Amniotic stem cell (primary cell): ENCODE data around the gene GLRX.
"Not testable (repeated sequence)": the region's sequence is repeated elsewhere in the genome, so short reads cannot be mapped to it uniquely, and the experiment has no call there.

Experiments used
- DNase-seq: peaks from one replicate; lab custom pipeline; 2025; lab: John Stamatoyannopoulos, UW

Gene GLRX

DNA sequence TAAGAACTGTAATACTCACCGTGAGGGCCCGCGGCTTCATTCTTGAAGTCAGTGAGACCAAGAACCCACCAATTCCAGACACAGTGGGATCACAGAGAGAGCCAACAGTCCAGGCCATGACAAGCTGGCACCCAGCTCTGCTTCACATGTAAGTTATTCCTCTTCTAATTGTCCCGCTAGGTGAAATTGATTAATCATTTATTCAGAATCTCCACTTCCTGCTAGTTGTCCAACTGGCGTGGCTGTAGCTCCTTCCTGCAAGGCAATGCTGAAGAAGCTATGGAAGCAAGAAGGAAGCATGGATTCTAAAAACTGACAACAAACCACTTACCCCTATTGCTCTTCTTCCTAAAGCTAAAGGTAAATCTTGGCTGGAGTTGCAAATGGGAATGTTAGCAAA is 30.0 kb upstream of the GLRX start:
- DNase-seq, result no peak

GRCh38 chr5:95851141-95851540 is 28.6 kb upstream of the GLRX start:
- DNase-seq, result not testable (repeated sequence)

DNA sequence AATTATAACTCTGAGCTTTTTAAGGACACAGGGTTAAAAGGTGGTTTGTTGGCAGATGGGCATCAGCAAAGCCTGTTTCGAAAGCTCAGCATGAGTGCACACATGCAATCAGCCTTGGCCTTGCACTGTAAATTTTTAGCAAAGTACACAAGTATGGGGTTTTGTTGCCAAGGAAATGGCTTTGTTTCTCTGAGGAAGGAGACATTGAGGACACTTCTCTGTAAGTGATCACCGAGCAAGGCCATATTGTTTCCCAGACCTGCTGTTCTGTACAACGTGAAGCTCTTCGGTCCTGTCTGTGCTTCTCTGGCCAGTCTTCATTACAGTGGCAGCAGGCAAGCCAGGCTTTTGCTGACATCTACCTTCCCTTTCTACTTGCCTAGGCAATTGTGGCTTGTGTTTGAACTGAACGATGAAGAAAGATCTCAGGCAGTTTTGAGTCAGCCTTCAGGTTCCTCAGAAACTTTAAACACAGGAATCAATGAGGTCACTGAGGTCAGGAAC is 27.9 kb upstream of the GLRX start:
- DNase-seq, result no peak

DNA sequence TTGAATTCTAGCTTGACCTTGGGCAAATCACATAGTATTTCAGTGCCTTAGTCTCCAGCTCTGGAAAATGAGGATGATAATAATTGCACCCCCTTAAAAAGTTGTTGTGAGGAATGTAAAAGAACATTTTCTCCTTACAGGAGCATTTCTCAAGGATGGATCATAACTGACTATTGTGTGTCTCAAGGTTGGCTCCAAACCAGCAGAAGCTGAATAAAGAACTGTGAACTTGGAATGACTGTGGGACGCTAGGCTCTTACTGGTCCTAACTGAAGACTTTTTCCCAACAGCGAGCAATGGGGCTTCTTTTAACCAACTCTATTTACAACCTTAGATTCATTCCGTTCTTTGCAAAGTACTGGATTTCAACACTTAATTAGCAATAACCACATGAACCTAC is 26.2 kb upstream of the GLRX start:
- DNase-seq, result no peak

DNA sequence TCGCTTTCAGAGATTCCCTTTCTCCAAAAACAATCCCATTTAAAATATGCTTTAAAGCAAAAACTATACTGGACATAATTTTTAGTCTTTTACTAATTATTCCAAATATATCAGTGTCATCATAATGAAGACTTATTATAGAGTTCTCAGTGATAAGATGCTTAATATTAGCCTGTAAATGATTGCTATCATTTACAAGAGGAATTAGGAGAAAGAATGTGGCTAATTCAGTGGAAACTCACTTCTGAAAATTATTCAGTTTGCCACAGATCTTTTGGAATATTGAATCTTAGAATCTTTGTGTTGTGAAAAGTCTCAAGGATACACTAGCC is 24.7 kb upstream of the GLRX start:
- no peak for DNase-seq

GRCh38 chr5:95846554-95847260 is 24.2 kb upstream of the GLRX start:
- DNase-seq, result peak; percentile 41

DNA sequence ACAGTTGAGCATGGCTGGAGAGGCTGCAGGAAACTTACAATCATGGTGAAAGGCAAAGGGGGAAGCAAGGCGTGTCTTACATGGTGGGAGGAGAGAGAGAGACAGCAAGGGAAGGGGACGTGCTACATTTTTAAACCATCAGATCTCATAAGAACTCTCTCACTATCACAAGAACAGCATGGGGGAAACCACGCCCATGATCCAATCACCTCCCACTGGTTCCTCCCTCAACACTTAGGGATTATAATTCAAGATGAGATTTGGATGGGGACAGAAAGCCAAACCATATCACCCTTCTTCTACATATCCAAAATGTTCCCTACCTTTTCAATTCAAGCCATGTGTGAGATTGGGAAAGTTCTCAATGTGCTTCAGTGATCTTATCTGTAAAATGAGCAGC is 22.9 kb upstream of the GLRX start:
- DNase-seq, result no peak

DNA sequence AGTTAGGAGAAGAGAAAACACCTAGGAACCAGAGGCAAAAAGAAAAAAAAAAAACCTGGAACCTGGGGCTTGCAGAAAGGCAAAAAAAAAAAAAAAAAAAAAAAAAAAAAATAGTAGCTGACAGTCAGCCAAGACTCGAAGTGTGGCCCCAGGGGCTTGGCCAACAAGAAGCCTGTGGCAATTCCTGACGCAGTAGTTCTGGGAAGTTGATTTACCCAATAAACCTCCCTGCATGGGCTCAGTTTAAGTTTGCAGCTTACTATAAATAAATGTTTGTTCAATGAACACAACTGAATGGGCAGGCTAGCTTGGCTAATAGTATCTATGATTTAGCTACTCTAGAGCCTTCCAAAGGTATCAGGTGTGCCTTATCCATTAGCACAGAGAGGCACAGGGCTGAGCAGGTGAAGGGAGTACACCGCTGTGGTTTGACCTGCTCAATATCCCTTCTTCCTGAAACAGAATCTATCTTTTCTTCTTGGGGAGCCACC is 21.3 kb upstream of the GLRX start:
- DNase-seq, result no peak

- no peak for DNase-seq
These were observed 20.5 kb upstream of the GLRX start for GRCh38 chr5:95842854-95843544.

- no peak for DNase-seq
These were observed 19.6 kb upstream of the GLRX start for GRCh38 chr5:95841914-95842812.

DNA sequence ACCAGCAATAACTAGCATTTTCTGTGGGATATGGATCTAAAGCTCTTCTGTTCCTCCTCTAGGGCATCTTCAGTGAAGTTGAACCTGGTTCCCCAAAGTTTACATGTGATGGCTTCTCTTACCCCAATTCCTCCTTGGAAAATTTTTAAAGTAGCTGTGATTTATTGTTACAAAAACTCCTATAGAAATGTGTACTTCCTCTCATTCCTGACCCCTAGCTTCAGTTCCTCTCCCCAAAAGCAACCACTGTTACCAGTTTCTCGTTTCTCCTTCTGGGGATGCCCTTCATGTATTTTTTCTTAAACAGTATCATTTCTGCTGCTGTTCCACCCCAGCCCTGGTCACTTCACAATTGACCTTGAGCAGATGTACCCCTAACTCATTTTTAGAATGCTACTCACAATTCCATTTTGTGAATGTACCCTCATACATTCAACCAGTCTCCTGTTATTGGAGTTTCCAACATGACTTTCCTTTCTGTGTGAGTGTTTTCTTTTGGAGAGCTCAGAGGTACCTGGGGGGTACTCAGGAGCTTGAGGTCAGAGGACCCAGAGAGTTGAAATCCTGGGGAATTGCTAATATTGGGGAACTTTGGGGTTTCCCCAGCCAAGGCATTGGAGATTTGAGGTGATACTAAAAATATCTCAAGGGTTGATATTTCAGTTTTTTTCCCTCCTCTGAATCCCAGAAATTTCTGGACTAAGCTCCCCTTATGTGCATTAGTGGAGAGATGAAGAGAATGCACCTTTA is 18.6 kb upstream of the GLRX start:
- no peak for DNase-seq

DNA sequence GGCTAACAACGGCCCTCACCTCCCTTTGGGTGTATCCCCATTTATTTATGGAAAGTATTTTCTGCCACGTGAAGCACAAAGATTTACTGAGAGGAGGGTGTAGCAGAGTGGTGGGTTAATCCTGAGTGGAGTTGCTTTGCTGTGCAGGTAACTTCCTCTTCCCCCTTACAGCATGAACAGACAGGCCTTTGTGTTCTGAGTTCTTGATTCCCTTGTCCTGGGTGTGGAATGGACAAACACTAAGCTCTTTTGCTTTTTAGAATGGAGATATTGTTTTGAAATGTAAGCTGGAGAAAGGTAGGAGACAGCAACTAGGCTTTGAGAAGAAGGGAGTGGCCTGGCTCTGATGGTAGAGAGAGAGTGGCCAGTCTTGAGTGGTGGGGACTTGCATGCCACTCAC is 17.1 kb upstream of the GLRX start:
- no peak for DNase-seq

GRCh38 chr5:95838556-95838955 is 16.0 kb upstream of the GLRX start:
- no peak for DNase-seq

GRCh38 chr5:95838001-95838520 is 15.5 kb upstream of the GLRX start:
- no peak for DNase-seq

- no peak for DNase-seq
These were observed 15.0 kb upstream of the GLRX start for GRCh38 chr5:95837492-95837891.

- not testable (repeated sequence) for DNase-seq
These were observed 14.4 kb upstream of the GLRX start for GRCh38 chr5:95836971-95837370.

DNA sequence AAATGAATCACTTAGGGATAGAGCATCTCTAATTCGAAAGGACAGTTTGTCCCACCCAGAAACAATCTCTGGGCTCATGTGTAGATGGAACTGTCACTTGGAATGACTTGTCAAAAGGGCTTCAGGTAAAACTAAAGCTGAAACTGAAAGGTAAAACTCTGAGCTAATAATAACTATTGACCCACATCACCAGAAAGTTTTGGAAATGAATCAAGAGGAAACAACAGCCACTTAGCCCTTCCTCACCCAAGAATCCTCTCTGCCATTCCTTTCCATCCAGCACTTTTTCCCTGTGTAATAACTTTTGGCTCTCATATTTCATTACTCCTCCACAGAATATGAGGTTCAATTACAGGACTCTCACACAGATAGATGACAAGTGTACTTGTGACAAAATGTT is 14.0 kb upstream of the GLRX start:
- no peak for DNase-seq

GRCh38 chr5:95835682-95836385 is 13.3 kb upstream of the GLRX start:
- no peak for DNase-seq

DNA sequence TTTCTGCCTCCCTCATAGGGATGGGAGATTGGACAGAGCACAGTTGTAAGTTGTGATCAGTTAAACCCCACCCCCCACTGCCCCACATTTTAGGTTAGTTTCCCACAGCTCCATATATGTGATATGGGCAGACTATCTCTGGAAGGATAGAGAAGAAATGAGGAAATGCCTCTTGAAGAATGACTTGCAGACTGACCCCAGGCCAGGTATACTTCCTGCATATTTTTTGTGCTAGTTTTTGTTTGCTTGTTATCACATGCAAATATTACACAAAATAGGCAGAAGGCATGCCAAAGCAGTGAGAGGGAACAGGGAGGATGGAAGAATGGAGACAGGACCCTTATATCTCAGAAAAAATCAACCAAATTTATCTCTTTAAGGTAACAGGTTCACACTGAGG is 10.1 kb upstream of the GLRX start:
- DNase-seq, result no peak

DNA sequence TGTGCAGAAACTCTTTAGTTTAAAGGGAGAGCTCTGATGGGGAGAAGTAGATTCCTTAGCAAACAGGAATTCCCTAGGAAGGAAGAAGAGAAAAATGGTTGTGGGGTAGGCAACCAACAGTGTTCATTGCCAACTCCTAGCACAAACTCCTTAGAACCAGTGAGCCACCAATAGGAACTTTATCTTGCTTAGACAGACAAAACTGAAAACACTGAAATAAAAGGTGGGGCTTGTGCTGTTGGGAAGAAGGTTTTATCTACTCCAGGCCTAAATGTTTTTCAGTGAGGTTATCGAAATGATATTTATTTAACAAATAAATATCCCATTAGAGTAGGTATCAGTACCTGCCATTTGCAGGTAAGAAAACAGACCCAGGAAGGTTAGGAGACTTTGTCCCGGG is 7.7 kb upstream of the GLRX start:
- DNase-seq, result no peak

DNA sequence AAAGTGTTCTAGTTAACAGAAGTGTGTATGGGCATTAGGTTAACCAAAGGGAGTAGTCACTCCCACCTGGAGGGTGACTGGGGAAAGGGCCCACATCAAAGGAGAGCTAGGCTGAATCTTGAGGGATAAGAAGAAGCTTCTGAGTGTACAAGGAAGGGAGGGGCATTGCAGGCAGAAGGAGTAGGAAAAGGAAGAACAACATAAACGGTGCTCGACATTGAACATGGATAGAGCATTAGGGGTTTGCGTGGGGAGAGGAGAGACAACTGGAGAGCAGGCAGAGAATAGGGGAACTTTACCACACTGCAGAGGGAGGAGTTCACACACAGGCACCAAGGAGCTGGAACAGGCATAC is 5.3 kb upstream of the GLRX start:
- DNase-seq, result no peak
